VCaP (cell line): ENCODE results near the gene ADAMTS1.
A peak's percentile ranks its signal among the peaks of the same experiment; 100 is the strongest.

Experiments used
- H3K27ac ChIP-seq: fragments of 450-650 bp; 2 replicates; pipeline ENCODE4 v1.5.1; 2017
- TF ChIP-seq, protein P1 (sequence below): fragments of 450-650 bp; conservative IDR thresholded peaks from 2 replicates; pipeline ENCODE4 v1.5.1; 2017; ENCODE audit warnings: mild to moderate bottlenecking, moderate library complexity

ADAMTS1 gene

DNA sequence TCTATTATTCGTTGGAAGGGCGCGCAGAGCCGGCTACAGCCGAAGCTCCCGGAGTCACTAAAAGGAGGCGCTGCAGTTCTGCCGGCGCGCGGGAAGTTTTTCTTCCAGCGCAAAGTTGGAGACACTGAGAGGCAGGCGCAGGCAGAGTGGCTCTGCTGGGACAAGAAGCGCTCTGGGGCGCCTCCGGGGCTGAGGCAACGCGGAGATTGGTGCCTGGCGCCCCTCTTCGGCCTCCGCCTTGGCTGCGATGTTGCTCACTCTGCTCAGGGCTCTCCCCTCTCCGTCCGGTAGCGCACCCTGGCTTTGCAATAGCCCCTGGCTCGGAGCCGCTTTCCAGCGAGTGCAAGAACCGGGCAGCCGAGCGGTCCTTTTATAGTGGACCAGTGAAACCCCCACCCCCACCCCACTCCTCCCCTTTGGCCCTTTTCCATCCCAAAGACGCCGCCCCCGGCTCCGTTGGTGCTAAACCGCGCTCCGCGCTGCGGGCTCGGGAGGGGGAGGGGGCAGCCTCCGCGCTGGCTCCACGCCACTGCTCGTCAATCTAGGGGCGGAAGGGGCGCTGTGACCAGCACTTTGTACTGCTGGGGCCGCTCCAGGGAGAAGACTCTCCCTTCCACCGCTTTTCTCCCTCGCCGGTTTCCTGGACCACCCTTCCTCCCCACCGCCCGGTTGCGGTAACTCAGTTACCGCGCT is at the start of gene ADAMTS1:
Gene ADAMTS1 (minus strand): TSS at position 344 of the 693 bp plus-strand sequence. CDS start 455 bp downstream, outside the sequence.
- peak within 1 kb of the TSS; percentile 97 for H3K27ac ChIP-seq

DNA sequence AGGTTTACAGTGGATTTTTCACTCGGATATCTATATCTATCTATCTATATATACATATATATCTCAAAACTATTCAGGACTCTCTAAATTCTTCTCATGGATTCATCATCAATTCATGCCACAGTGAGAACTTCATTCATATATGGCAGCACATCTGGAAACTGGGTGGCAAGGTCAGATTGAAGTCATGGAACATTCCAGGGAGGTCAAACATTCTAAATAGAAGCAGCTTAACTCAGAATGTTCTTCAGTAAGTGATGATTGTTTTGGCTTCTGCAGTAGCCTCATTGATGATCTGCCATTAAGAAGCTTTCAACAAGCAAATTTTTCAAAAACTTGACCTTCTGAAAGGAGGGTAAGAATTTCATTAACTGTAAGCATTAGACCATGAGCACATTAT is 46.9 kb upstream of the ADAMTS1 start:
- no peak overlapping the region for H3K27ac ChIP-seq
- TF ChIP-seq, protein P1, sequence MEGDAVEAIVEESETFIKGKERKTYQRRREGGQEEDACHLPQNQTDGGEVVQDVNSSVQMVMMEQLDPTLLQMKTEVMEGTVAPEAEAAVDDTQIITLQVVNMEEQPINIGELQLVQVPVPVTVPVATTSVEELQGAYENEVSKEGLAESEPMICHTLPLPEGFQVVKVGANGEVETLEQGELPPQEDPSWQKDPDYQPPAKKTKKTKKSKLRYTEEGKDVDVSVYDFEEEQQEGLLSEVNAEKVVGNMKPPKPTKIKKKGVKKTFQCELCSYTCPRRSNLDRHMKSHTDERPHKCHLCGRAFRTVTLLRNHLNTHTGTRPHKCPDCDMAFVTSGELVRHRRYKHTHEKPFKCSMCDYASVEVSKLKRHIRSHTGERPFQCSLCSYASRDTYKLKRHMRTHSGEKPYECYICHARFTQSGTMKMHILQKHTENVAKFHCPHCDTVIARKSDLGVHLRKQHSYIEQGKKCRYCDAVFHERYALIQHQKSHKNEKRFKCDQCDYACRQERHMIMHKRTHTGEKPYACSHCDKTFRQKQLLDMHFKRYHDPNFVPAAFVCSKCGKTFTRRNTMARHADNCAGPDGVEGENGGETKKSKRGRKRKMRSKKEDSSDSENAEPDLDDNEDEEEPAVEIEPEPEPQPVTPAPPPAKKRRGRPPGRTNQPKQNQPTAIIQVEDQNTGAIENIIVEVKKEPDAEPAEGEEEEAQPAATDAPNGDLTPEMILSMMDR: no peak

More for the DNA sequence above, at the start of gene ADAMTS1:
- TF ChIP-seq, protein P1: peak; percentile 8; the same call in 1 of the 2 replicates

DNA sequence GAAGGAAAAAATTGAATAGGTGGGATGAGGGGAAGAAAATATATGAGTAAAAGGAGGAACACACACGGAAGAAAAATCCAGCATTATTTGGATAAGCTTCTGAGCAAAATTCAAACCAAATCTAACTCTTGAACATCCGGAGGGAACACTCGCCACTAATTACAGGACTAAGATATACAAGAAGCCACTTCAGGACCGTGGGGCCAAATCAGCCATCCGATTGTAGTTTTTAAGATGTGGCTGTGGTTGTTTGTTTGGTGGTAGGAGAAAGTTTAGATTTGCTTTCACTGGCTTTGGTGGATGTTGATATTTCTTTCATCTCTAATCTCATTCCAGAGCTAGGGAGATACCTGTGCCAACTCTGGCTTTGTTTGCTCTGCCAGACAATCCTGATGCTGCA is 43.7 kb upstream of the ADAMTS1 start:
- TF ChIP-seq, protein P1: no peak
- peak overlapping the region; percentile 58 for H3K27ac ChIP-seq

DNA sequence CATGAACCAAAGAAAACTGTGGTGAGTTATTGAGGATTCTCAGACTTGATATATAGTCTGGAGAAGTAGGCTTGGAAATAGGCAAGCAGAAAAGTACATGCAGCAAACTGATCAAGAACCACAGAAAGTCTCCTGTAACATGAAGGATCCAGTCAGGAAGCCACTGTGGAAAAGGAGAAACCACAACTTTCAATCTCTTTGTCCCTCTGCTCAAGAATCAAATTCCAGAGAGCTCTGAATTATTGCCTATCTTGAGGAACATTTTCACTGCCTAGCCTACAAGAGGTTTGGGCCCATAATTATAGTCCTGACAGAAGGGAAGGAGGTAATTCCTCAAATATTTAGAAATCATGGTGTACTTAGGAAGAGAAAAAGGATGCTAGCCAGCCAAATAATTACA is 43.0 kb upstream of the ADAMTS1 start:
- TF ChIP-seq, protein P1: no peak

DNA sequence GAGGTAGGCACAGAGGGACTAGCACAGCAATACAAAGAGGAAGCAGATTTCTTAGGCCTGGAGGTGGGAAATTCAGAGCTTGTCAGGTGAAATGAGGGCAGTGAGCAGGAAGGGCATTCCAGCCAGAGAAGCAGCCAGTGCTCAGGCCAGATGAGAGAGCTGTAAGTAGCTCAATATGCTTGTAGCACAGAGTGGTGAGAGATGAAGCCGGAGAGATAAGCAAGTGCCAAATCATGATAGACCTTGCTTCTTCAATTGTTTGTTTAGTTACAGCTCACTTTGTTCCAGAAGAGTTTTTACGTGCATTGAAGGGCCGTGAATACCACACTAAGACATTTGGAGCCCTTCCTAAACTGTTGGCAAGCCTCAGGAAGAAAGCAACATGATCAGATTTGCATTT is 42.0 kb upstream of the ADAMTS1 start:
- TF ChIP-seq, protein P1: no peak
- peak overlapping the region; percentile 58 for H3K27ac ChIP-seq

More for the DNA sequence above, 43.0 kb upstream of the ADAMTS1 start:
- peak overlapping the region; percentile 58 for H3K27ac ChIP-seq

DNA sequence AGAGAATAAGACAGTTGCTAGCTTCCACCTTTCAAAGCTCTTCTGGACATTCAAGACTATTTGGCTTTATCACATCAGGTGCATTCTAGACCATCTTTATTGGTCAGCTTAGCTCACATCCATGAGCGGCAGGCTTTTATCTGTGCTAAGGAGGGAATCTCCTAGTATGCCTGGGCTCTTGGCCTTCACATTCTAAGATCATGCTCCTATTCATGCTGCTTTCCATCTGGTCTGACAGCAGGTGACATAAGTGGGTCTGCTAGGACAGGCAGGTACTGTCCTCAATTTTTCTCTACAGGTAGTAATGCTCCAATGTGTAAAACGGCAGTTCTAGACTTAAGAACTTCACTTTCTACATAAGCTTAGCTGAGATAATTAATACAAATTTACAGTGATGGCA is 39.2 kb upstream of the ADAMTS1 start:
- no peak overlapping the region for H3K27ac ChIP-seq
- TF ChIP-seq, protein P1: no peak

DNA sequence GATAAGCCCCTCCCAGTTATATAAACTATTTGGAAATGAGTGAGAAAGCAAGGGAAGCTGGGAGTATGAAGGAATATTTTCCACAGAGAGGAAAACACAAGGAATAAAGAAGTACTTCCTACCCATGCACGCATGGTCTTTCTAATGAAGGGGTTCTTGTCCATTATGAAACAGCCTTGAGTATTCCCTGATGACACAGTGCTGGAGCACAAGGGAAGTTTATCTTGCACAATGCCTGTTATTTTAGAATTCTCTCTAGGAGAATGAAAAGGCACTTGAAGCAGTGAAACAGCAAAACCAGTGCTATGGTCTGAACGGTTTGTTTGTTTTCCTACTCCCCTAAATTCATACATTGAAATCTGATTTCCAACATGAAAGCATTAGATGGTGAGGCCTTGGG is 38.6 kb upstream of the ADAMTS1 start:
- H3K27ac ChIP-seq: no peak overlapping the region
- TF ChIP-seq, protein P1: no peak
